Peyer's patch (tissue), 4 donors: ENCODE data around the gene MALSU1. TPM values are rescaled to one million over a fixed set of nuclear protein-coding genes. Genes with fewer than 3 reads are reported as not detected.

ENCODE experiments used
- DNase-seq, 3 donors: peaks; one replicate each; pipeline ENCODE4 v3.0.0-alpha.2; 2017 to 2019
- H3K27ac ChIP-seq, 4 donors: fragments of 200-600 bp; sonication (generic); one replicate each; pipeline ENCODE4 v1.5.1; 2016 to 2019
- H3K27me3 ChIP-seq, 2 donors: fragments of 200-600 bp; sonication (generic); one replicate each; pipeline ENCODE4 v1.5.1; 2019
- H3K36me3 ChIP-seq, 3 donors: fragments of 200-600 bp; sonication (generic); one replicate each; pipeline ENCODE4 v1.5.1; 2016 to 2019
- H3K4me1 ChIP-seq, 4 donors: fragments of 200-600 bp; sonication (generic); one replicate each; pipeline ENCODE4 v1.5.1; 2016 to 2019
- H3K4me3 ChIP-seq, 4 donors: fragments of 200-600 bp; sonication (generic); 1 replicate in 3 of 4; 2 replicates in 1 of 4; pipeline ENCODE4 v1.5.1; 2016 to 2019; ENCODE audit warnings: mild to moderate bottlenecking in 1 of 4
- H3K9me3 ChIP-seq, 4 donors: fragments of 200-600 bp; sonication (generic); one replicate each; pipeline ENCODE4 v1.5.1; 2016 to 2019; ENCODE audit warnings: mild to moderate bottlenecking in 1 of 4
- CTCF ChIP-seq, 6 experiments: fragments of 450-650 bp in 4 of 6; fragments of 200-600 bp in 2 of 6; sonication (generic) in 1 of 6; IDR thresholded peaks; one replicate each; pipeline ENCODE4 v1.5.1; 2017 to 2019; ENCODE audit warnings: antibody characterized with exemption in 6 of 6, mild to moderate bottlenecking in 3 of 6, moderate library complexity in 1 of 6
- POLR2A ChIP-seq, 2 donors: fragments of 450-650 bp; IDR thresholded peaks; one replicate each; pipeline ENCODE4 v1.5.1; 2017; ENCODE audit warnings: antibody characterized with exemption in 2 of 2, mild to moderate bottlenecking in 2 of 2, moderate library complexity in 2 of 2
- total RNA-seq, 4 donors: library from RNA; depleted of rRNA; stranded (reverse); fragments of >200 nt; gene quantifications; one replicate each; pipeline ENCODE4 v1.1.0, GENCODE V29; 2016

MALSU1 gene
- total RNA-seq: 10 to 100 TPM; 15.7 to 40.5 (median 31.3) TPM

DNA sequence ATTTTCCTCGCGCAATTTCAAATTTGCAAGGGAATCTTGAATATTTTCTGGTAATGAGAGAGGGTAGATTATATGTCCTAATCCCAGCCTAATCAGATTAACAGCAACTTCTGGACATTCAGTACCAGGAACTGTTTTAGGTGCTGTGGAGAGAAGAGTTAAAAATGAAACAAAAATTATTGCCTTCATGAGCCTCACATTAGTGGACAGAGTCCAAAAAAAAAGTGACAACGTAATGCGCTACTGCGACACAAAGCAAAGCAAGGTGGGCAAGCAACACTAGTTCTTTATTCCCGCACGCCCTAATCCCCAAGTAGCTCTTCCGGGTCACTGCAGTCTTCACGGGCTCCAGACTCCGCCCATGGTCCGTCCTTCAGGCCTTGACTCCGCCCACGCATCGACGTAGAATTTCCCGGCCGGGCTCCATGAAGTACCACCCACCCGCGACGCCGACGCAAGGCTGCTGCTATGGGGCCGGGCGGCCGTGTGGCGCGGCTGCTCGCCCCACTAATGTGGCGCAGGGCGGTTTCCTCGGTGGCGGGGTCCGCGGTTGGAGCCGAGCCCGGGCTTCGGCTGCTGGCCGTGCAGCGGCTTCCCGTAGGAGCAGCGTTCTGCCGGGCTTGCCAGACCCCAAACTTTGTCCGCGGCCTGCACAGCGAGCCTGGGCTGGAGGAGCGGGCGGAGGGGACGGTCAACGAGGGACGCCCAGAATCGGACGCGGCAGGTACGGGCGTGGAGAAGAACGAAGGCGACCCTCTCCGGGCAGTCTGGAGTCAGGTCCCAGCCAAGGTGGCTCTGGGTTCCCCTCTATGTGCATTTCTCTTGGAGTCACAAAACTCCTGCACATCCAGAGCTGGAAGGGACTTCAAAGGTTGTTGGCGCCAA, at the start of gene MALSU1:
TSS of gene MALSU1 (plus strand) at position 455 of the 885 bp plus-strand sequence. CDS start at position 469, 14 bp downstream.
- H3K9me3 ChIP-seq: no peaks in the 10 kb centered on the region
- DNase-seq: peak; percentile 98 to 99 (median 98)
- H3K27me3 ChIP-seq: no peaks in the 10 kb centered on the region
- H3K4me1 ChIP-seq: peaks cover 0 to 32% (median 9%) of the 10 kb centered on the region in 4 donors
- H3K36me3 ChIP-seq: peaks cover 0 to 12% (median 0%) of the 10 kb centered on the region in 3 donors
- TF ChIP-seq CTCF (IDR thresholded peaks at IDR 0.05) (no peak), POLR2A (IDR thresholded peaks at IDR 0.05) (peak; percentile 76 to 80)
- peak within 1 kb of the TSS; percentile 74 to 84 (median 76) for H3K4me3 ChIP-seq
- H3K27ac ChIP-seq: peak within 1 kb of the TSS; percentile 61 to 89 (median 78)

GRCh38 chr7:23249486-23249885, 49.7 kb upstream of the MALSU1 start:
- Histone ChIP-seq H3K4me1 (peaks cover 0 to 5% (median 0%) of the 10 kb centered on the region in 4 donors), H3K36me3 (no peaks in the 10 kb centered on the region), H3K4me3 (no peak overlapping the region), H3K27ac (no peak overlapping the region), H3K9me3 (no peaks in the 10 kb centered on the region), H3K27me3 (no peaks in the 10 kb centered on the region)
- no peak for TF ChIP-seq CTCF (IDR thresholded peaks at IDR 0.05)
- no peak for DNase-seq

DNA sequence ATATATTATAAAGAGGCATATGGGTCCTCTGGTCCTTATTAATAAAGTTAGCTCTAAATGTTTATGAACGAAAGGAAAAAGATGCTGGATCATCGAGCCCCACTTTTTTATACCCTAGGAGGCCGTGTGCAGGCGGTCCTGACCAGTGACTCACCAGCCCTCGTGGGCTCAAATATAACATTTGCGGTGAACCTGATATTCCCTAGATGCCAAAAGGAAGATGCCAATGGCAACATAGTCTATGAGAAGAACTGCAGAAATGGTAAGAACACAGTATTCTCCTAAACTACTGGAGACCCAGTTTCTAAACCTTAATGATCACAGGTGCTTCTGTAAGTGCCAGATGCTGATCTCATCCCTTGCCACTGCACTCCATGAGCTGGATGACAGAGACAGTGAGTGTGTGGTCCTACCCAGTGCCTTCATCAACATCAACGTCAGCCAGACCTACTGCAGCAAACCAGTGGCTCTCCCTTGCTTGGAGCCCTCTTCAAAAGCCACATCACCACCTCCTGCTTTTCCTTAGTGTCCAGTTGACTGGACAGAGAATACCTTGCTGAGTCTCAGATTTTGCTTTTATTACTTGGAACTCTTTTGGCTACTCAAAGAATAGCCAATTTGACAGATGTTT, 45.0 kb upstream of the MALSU1 start:
- no peak for DNase-seq
- H3K4me3 ChIP-seq: no peak overlapping the region
- H3K4me1 ChIP-seq: no peaks in the 10 kb centered on the region
- TF ChIP-seq CTCF (IDR thresholded peaks at IDR 0.05) (no peak), POLR2A (IDR thresholded peaks at IDR 0.05) (no peak)
- no peaks in the 10 kb centered on the region for H3K9me3 ChIP-seq
- H3K27ac ChIP-seq: no peak overlapping the region
- H3K36me3 ChIP-seq: no peaks in the 10 kb centered on the region
- no peaks in the 10 kb centered on the region for H3K27me3 ChIP-seq

DNA sequence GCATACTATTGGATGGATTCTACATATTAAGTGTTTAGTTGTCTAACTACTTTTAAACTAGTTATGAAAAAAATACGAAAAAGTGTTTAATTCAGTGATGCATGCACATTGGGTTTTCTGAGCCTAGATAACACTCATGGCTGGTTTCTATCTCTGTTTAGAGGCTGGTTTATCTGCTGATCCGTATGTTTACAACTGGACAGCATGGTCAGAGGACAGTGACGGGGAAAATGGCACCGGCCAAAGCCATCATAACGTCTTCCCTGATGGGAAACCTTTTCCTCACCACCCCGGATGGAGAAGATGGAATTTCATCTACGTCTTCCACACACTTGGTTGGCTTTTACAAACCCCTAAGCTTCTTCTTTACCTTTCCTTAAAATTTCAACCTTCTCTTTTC, 42.4 kb upstream of the MALSU1 start:
- Histone ChIP-seq H3K36me3 (no peaks in the 10 kb centered on the region), H3K9me3 (no peaks in the 10 kb centered on the region), H3K27ac (no peak overlapping the region), H3K4me1 (no peaks in the 10 kb centered on the region), H3K4me3 (no peak overlapping the region), H3K27me3 (no peaks in the 10 kb centered on the region)
- DNase-seq: no peak
- TF ChIP-seq POLR2A (IDR thresholded peaks at IDR 0.05) (no peak), CTCF (IDR thresholded peaks at IDR 0.05) (no peak)

DNA sequence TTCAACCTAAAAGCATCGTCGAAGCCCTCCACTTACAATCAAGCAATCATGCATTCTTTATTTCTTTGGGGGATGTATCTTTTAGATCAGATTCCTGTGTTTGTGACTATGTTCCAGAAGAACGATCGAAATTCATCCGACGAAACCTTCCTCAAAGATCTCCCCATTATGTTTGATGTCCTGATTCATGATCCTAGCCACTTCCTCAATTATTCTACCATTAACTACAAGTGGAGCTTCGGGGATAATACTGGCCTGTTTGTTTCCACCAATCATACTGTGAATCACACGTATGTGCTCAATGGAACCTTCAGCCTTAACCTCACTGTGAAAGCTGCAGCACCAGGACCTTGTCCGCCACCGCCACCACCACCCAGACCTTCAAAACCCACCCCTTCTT, 38.8 kb upstream of the MALSU1 start:
- no peaks in the 10 kb centered on the region for H3K36me3 ChIP-seq
- no peak overlapping the region for H3K27ac ChIP-seq
- H3K4me1 ChIP-seq: no peaks in the 10 kb centered on the region
- DNase-seq: no peak
- no peaks in the 10 kb centered on the region for H3K27me3 ChIP-seq
- H3K9me3 ChIP-seq: no peaks in the 10 kb centered on the region
- no peak overlapping the region for H3K4me3 ChIP-seq
- TF ChIP-seq POLR2A (IDR thresholded peaks at IDR 0.05) (no peak), CTCF (IDR thresholded peaks at IDR 0.05) (no peak)
